Karpas-422 (cell line): Measurements from ENCODE around the gene DIP2B. TPM values are rescaled to one million over a fixed set of nuclear protein-coding genes. Genes with fewer than 3 reads are reported as not detected.
"Not testable (repeated sequence)": the region's sequence is repeated elsewhere in the genome, so short reads cannot be mapped to it uniquely, and the experiment has no call there.

Experiments used
- DNase-seq: peaks from one replicate; pipeline ENCODE4 v3.0.0-alpha.2; 2015
- H2AFZ ChIP-seq: fragments of 200-600 bp; sonication (generic); 2 replicates; pipeline ENCODE4 v1.6.1; 2014; ENCODE audit warnings: antibody characterized with exemption, low read length, mixed read lengths
- H3K27ac ChIP-seq: fragments of 200-600 bp; sonication (generic); 2 replicates; pipeline ENCODE4 v1.5.1; 2014; ENCODE audit warnings: mild to moderate bottlenecking, low read length, moderate library complexity
- H3K27me3 ChIP-seq: fragments of 200-600 bp; sonication (generic); 2 replicates; pipeline ENCODE4 v1.6.1; 2014; ENCODE audit warnings: low read length, mixed read lengths
- H3K36me3 ChIP-seq: fragments of 200-600 bp; sonication (generic); 2 replicates; pipeline ENCODE4 v1.6.1; 2014; ENCODE audit warnings: low read length, mixed read lengths; ENCODE audit not compliant: insufficient read depth
- H3K4me1 ChIP-seq: fragments of 200-600 bp; sonication (generic); 2 replicates; pipeline ENCODE4 v1.6.1; 2014; ENCODE audit warnings: mild to moderate bottlenecking, low read length, mixed read lengths
- H3K4me2 ChIP-seq: fragments of 200-600 bp; sonication (generic); 2 replicates; pipeline ENCODE4 v1.6.1; 2014; ENCODE audit warnings: low read length, low read depth, mild to moderate bottlenecking; ENCODE audit not compliant: poor library complexity, severe bottlenecking
- H3K4me3 ChIP-seq: fragments of 200-600 bp; sonication (generic); 2 replicates; pipeline ENCODE4 v1.5.1; 2014; ENCODE audit warnings: mild to moderate bottlenecking, antibody characterized with exemption, low read length, mixed read lengths
- H3K79me2 ChIP-seq: fragments of 200-600 bp; sonication (generic); 2 replicates; pipeline ENCODE4 v1.6.1; 2014; ENCODE audit warnings: mild to moderate bottlenecking, low read length, mixed read lengths
- H3K9ac ChIP-seq: fragments of 200-600 bp; sonication (generic); 2 replicates; pipeline ENCODE4 v1.6.0; 2014; ENCODE audit warnings: low read length
- H3K9me2 ChIP-seq: fragments of 200-600 bp; sonication (generic), shearing (Covaris generic); replicated peaks from 2 replicates; pipeline ENCODE4 v1.6.0; 2014; ENCODE audit warnings: mild to moderate bottlenecking, low read length, moderate library complexity; ENCODE audit not compliant: insufficient read depth
- H3K9me3 ChIP-seq: fragments of 300-700, 200-600 bp; sonication (generic); 2 replicates; pipeline ENCODE4 v1.6.1; 2014; ENCODE audit warnings: low read length, mixed read lengths
- H4K20me1 ChIP-seq: fragments of 200-600 bp; sonication (generic); 2 replicates; pipeline ENCODE4 v1.6.1; 2014; ENCODE audit warnings: mild to moderate bottlenecking, antibody characterized with exemption, low read length, low read depth; ENCODE audit not compliant: insufficient read depth
- total RNA-seq: library from RNA; depleted of rRNA; stranded (reverse); fragments of >200 nt; shearing (Covaris generic); gene quantifications from 2 replicates; pipeline ENCODE4 v1.2.3, GENCODE V29; 2014; ENCODE audit warnings: low replicate concordance

DIP2B gene
- total RNA-seq, 1 experiment from 2014 or later: 37.5 TPM

DNA sequence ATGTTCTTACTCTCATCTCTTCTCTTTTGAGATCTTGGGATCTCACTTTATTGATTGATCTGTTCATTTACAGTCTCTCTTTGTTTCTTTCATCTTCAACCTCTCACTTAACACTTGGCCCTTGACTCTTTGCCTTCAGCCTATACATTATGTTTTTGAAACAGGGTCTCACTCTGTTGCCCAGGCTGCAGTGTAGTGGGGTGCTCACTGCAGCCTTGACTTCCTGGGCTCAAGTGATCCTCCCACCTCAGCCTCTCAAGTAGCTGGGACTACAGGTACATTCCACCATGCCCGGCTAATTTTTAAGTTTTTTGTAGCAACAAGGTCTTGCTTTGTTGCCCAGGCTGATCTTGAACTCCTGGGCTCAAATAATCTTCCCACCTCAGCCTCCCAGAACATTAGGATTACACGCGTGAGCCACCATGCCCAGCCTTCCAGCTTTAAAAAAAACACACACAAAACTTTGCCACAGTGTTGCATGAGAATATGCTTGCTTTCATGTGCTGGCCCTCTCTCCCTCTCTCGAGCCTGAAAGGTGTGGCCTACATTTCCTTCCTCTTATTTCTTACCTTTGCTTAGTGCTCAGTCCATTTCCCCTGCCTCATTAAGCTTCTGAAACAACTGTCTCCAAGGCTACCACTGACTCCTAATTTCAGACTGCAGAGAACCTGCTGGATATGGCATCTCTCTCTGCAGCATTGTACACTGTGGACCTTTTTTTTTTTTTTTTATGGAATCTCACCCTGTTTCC lies 9.9 kb downstream of the DIP2B start:
- H3K4me3 ChIP-seq: no peak overlapping the region
- H3K27ac ChIP-seq: no peak overlapping the region
- no peak overlapping the region for H3K9ac ChIP-seq

DNA sequence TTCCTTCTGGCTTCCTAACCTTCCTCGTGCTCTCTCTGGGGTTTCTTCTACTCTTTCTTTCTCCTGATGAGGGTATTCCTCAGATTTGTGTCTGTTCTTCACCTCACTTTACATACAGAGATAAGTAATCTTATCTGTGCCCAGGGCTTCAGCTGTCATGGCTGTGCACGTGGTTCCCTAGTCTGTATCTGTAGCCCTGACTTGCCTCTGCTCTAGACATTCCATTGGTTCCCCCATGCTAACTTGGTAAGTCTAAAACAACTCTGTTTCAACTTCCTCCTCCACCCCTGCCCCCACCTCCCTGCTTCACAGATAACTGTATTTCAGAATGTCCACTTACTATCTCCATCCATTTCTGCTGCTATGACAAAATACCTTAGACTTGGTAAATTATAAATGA lies 10.8 kb downstream of the DIP2B start:
- H3K27ac ChIP-seq: no peak overlapping the region
- H3K79me2 ChIP-seq: peaks cover 96% of the 10 kb centered on the region
- peaks cover 43% of the 10 kb centered on the region for H3K4me1 ChIP-seq
- H3K4me2 ChIP-seq: no peak overlapping the region
- no peak for DNase-seq
- no peak overlapping the region for H3K9ac ChIP-seq
- H3K36me3 ChIP-seq: no peaks in the 10 kb centered on the region
- no peaks in the 10 kb centered on the region for H4K20me1 ChIP-seq
- no peak overlapping the region for H3K4me3 ChIP-seq
- no peaks in the 10 kb centered on the region for H3K9me3 ChIP-seq
- no peaks in the 10 kb centered on the region for H3K9me2 ChIP-seq
- H3K27me3 ChIP-seq: no peaks in the 10 kb centered on the region
- no peak overlapping the region for H2AFZ ChIP-seq

More for the DNA sequence above, 9.9 kb downstream of the DIP2B start:
- Histone ChIP-seq H3K79me2 (peaks cover 96% of the 10 kb centered on the region), H4K20me1 (no peaks in the 10 kb centered on the region), H3K4me1 (peaks cover 35% of the 10 kb centered on the region), H3K36me3 (no peaks in the 10 kb centered on the region), H3K9me3 (no peaks in the 10 kb centered on the region), H3K27me3 (no peaks in the 10 kb centered on the region), H3K4me2 (no peak overlapping the region), H3K9me2 (no peaks in the 10 kb centered on the region), H2AFZ (no peak overlapping the region)
- no peak for DNase-seq

DNA sequence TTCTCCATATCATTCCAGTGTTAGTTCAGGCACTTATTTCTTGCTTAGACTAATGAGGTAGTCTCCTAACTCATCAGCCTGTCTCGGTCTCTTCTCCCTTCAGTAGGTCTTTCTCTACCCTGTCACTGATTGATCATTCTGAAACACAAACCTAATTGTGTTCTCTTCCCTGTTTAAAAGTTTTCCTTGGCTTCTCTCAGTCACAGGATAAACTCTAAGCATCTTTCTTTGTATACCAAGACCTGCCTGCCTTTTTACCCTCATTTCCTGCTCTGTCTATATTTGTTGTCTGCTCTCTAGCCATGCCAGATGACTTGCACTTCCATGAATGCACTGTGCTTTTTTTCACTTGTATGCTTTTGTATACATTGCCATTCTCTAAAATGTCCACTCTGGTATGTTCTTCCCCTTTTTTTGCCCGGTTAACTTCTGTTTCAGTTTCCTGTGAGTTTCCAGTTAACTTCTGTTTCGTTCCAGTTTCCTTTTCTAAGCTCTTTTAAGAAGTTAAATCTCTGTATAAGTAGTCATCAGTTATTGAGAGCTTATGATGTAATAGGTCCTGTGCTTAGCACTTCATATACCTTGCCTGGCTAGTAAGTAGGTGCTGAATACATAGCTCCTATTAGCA lies 12.8 kb downstream of the DIP2B start:
- peak overlapping the region; percentile 3; the same call in 1 of the 2 replicates for H3K4me3 ChIP-seq
- H3K36me3 ChIP-seq: no peaks in the 10 kb centered on the region
- no peaks in the 10 kb centered on the region for H3K9me2 ChIP-seq
- no peaks in the 10 kb centered on the region for H3K9me3 ChIP-seq
- H2AFZ ChIP-seq: no peak overlapping the region
- H3K4me1 ChIP-seq: peaks cover 50% of the 10 kb centered on the region
- H3K9ac ChIP-seq: 0 out of 2 replicates have a peak overlapping the region, but pooled peaks have one; percentile 16
- DNase-seq: peak; percentile 76
- H3K79me2 ChIP-seq: peaks cover 96% of the 10 kb centered on the region
- H3K27me3 ChIP-seq: no peaks in the 10 kb centered on the region
- no peaks in the 10 kb centered on the region for H4K20me1 ChIP-seq
- peak overlapping the region; percentile 54 for H3K27ac ChIP-seq
- peak overlapping the region; percentile 40 for H3K4me2 ChIP-seq

DNA sequence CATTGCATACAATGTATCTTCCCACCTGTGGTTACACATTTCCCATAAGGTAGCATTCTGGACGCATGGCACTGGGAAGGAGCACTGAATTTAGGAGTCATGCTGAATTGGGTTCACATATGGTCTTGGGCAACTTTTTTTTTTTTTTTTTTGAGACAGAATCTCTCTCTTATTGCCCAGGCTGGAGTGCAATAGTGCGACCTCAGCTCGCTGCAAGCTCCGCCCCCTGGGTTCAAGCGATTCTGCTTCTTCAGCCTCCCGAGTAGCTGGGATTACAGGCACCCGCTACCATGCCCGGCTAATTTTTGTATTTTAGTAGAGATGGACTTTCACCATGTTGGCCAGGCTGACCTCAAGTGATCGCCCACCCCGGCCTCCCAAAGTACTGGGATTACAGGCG lies 13.3 kb downstream of the DIP2B start:
- H3K4me3 ChIP-seq: no peak overlapping the region; the same call in 1 of the 2 replicates
- no peak overlapping the region for H2AFZ ChIP-seq
- no peaks in the 10 kb centered on the region for H4K20me1 ChIP-seq
- H3K4me2 ChIP-seq: peak overlapping the region; percentile 40
- H3K9me3 ChIP-seq: no peaks in the 10 kb centered on the region
- H3K27me3 ChIP-seq: no peaks in the 10 kb centered on the region
- H3K36me3 ChIP-seq: no peaks in the 10 kb centered on the region
- no peaks in the 10 kb centered on the region for H3K9me2 ChIP-seq
- H3K9ac ChIP-seq: no peak overlapping the region
- H3K79me2 ChIP-seq: peaks cover 95% of the 10 kb centered on the region
- DNase-seq: no peak
- peak overlapping the region; percentile 54 for H3K27ac ChIP-seq
- H3K4me1 ChIP-seq: peaks cover 50% of the 10 kb centered on the region

DNA sequence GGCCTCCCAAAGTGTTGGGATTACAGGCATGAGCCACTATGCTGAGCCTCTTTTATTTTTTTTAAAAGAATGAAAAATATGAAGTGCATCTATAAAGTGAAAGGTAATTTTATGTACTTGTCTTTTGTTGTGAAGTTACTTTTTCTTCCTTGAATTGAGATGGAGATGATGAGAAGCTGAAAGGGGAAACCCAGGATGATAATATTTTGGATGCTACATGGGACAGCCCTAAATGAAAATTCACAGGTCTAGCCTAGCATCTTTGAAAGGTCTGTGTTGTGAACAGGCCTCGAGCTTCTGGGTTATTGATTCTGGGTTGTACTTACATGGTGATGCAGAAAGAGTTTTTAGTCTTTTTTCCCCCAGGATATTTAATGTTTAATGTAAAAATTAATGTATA lies 14.6 kb downstream of the DIP2B start:
- no peak overlapping the region for H3K4me2 ChIP-seq
- H2AFZ ChIP-seq: no peak overlapping the region
- no peak overlapping the region for H3K27ac ChIP-seq
- DNase-seq: no peak
- H3K4me1 ChIP-seq: peaks cover 49% of the 10 kb centered on the region
- H3K4me3 ChIP-seq: no peak overlapping the region
- H3K9me3 ChIP-seq: no peaks in the 10 kb centered on the region
- peaks cover 95% of the 10 kb centered on the region for H3K79me2 ChIP-seq
- no peaks in the 10 kb centered on the region for H3K9me2 ChIP-seq
- H3K36me3 ChIP-seq: no peaks in the 10 kb centered on the region
- H3K27me3 ChIP-seq: no peaks in the 10 kb centered on the region
- no peak overlapping the region for H3K9ac ChIP-seq
- no peaks in the 10 kb centered on the region for H4K20me1 ChIP-seq

DNA sequence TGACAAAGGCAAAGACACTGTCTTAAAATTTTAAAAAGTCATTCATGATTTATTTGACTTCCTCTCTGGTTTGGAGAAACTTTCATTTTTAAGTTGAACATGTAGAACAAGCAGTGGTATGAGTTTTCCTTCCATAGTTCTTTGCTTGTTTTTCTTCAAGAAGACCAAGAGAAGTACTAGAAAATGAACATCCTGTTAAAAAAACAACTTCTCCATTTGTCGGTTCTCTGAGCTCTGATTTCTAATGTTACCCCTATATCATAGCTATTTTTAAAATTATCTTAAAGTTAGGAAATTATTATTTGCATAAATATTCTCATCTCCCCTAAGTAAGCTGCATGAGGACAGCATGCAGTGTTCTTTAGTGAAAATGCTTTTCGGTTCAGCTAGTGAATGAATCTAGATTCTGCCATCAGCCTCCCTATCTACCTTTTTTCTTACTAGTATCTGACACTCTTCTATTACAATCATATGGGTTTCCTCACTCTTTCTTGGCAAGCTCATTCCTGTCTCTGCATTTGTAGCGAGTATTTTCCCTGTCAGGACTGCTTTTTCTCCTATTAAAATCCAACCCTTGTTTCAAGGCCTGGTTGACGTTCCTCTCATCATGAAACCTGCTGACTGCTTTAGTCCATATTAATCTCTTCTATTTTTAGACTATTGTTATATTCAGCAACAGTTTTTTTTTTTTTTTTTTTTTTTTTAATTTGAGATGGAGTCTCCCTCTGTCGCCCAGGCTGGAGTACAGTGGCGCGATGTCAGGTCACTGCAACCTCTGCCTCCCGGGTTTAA lies 15.8 kb downstream of the DIP2B start:
- Histone ChIP-seq H3K4me2 (peak overlapping the region; percentile 41), H3K27ac (peak overlapping the region; percentile 42; the same call in 1 of the 2 replicates), H3K79me2 (peaks cover 95% of the 10 kb centered on the region)

DNA sequence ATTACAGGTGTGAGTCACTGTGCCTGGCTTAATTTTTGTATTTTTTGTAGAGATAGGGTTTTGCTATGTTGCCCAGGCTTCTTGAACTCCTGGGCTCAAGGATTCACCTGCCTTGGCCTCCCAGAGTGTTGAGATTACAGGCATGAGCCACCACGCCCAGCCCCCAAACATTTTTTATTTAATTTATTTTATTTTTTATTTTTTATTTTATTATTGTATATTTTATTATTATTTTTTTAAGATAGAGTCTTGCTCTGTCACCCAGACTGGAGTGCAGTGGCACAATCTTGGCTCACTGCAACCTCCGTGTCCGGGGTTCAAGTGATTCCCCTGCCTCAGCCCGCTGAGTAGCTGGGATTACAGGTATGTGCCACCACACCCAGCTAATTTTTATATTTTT lies 17.0 kb downstream of the DIP2B start:
- Histone ChIP-seq H3K79me2 (peaks cover 95% of the 10 kb centered on the region), H3K4me1 (peaks cover 47% of the 10 kb centered on the region)
- H3K27me3 ChIP-seq, DNase-seq, H3K9me2 ChIP-seq, H2AFZ ChIP-seq, H3K9ac ChIP-seq, H4K20me1 ChIP-seq, H3K27ac ChIP-seq, H3K4me2 ChIP-seq, H3K9me3 ChIP-seq, H3K36me3 ChIP-seq, H3K4me3 ChIP-seq: not testable (repeated sequence)

More for the DNA sequence above, 15.8 kb downstream of the DIP2B start:
- peaks cover 44% of the 10 kb centered on the region for H3K4me1 ChIP-seq
- no peaks in the 10 kb centered on the region for H4K20me1 ChIP-seq
- no peaks in the 10 kb centered on the region for H3K9me2 ChIP-seq
- H3K4me3 ChIP-seq: no peak overlapping the region
- H3K9me3 ChIP-seq: no peaks in the 10 kb centered on the region
- no peaks in the 10 kb centered on the region for H3K36me3 ChIP-seq
- no peak overlapping the region for H2AFZ ChIP-seq
- no peaks in the 10 kb centered on the region for H3K27me3 ChIP-seq
- H3K9ac ChIP-seq: no peak overlapping the region
- peak; percentile 68 for DNase-seq

DNA sequence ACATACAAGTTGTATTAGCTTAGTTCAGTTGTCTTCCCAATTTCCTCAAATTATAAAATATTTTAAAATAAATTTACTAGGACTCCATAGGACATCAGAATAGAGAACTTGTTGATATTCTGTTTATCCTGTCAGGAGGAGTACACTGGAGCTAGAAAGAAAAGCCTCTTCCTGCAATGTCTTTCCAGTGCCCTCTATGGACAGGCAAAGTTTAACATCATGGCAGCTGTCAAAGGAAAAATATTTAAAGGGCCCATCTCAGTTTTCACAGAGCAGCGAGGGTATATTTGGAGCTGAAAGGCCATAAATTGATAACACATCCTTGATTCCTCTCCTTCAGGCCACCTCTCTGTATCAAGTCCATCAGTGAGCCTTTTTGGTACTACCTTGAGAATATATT lies 19.0 kb downstream of the DIP2B start:
- Histone ChIP-seq H3K27ac (no peak overlapping the region), H3K27me3 (no peaks in the 10 kb centered on the region), H3K79me2 (peaks cover 98% of the 10 kb centered on the region), H3K9ac (no peak overlapping the region), H4K20me1 (no peaks in the 10 kb centered on the region), H3K9me3 (no peaks in the 10 kb centered on the region), H3K9me2 (no peaks in the 10 kb centered on the region), H3K4me2 (no peak overlapping the region), H3K36me3 (no peaks in the 10 kb centered on the region), H3K4me3 (no peak overlapping the region), H3K4me1 (peaks cover 36% of the 10 kb centered on the region), H2AFZ (no peak overlapping the region)
- no peak for DNase-seq
